Nephron progenitor cell (in vitro differentiated cells): ENCODE measurements around the gene ERC1.
"Not testable (repeated sequence)": the region's sequence is repeated elsewhere in the genome, so short reads cannot be mapped to it uniquely, and the experiment has no call there.

Experiments
- DNase-seq: peaks from one replicate; pipeline ENCODE4 v3.0.0; 2021
- H3K27ac Mint-ChIP-seq: 2 replicates; pipeline ENCODE4 v1.8.0; 2021; ENCODE audit warnings: mild to moderate bottlenecking, moderate library complexity, mixed read lengths
- H3K27me3 Mint-ChIP-seq: 2 replicates; pipeline ENCODE4 v1.8.0; 2021; ENCODE audit warnings: mild to moderate bottlenecking, low read depth, mixed read lengths; ENCODE audit not compliant: poor library complexity
- H3K36me3 Mint-ChIP-seq: 2 replicates; pipeline ENCODE4 v1.8.0; 2021; ENCODE audit warnings: low read depth, mixed read lengths
- H3K4me1 Mint-ChIP-seq: 2 replicates; pipeline ENCODE4 v1.8.0; 2021; ENCODE audit warnings: mixed read lengths
- H3K4me3 Mint-ChIP-seq: 2 replicates; pipeline ENCODE4 v1.8.0; 2021; ENCODE audit warnings: mild to moderate bottlenecking, moderate library complexity, mixed read lengths
- H3K9me3 Mint-ChIP-seq: 2 replicates; pipeline ENCODE4 v1.8.0; 2021; ENCODE audit warnings: mild to moderate bottlenecking, moderate library complexity, mixed read lengths
- TF ChIP-seq, protein P1 (sequence below): fragments of 200-600 bp; sonication (generic); IDR thresholded peaks from 2 replicates; pipeline ENCODE4 v1.5.0; 2021; ENCODE audit warnings: antibody characterized with exemption

The ERC1 gene

GRCh38 chr12:1203735-1204019, 212.7 kb downstream of the ERC1 start:
- Mint-ChIP-seq H3K4me1 (peaks cover 5% of the 10 kb centered on the region), H3K27ac (no peak overlapping the region), H3K9me3 (peaks cover 13% of the 10 kb centered on the region), H3K27me3 (peaks cover 2% of the 10 kb centered on the region), H3K36me3 (peaks cover 27% of the 10 kb centered on the region), H3K4me3 (no peak overlapping the region)
- DNase-seq, result no peak
- TF ChIP-seq, protein P1, sequence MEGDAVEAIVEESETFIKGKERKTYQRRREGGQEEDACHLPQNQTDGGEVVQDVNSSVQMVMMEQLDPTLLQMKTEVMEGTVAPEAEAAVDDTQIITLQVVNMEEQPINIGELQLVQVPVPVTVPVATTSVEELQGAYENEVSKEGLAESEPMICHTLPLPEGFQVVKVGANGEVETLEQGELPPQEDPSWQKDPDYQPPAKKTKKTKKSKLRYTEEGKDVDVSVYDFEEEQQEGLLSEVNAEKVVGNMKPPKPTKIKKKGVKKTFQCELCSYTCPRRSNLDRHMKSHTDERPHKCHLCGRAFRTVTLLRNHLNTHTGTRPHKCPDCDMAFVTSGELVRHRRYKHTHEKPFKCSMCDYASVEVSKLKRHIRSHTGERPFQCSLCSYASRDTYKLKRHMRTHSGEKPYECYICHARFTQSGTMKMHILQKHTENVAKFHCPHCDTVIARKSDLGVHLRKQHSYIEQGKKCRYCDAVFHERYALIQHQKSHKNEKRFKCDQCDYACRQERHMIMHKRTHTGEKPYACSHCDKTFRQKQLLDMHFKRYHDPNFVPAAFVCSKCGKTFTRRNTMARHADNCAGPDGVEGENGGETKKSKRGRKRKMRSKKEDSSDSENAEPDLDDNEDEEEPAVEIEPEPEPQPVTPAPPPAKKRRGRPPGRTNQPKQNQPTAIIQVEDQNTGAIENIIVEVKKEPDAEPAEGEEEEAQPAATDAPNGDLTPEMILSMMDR, result no peak

GRCh38 chr12:1204581-1205121, 213.6 kb downstream of the ERC1 start:
- H3K4me1 Mint-ChIP-seq, result peaks cover 11% of the 10 kb centered on the region
- DNase-seq, result no peak
- H3K27me3 Mint-ChIP-seq, result peaks cover 2% of the 10 kb centered on the region
- TF ChIP-seq, protein P1, result no peak
- H3K36me3 Mint-ChIP-seq, result peaks cover 22% of the 10 kb centered on the region
- no peak overlapping the region for H3K27ac Mint-ChIP-seq
- H3K9me3 Mint-ChIP-seq, result peaks cover 8% of the 10 kb centered on the region
- H3K4me3 Mint-ChIP-seq, result no peak overlapping the region

GRCh38 chr12:1205512-1206060, 214.6 kb downstream of the ERC1 start:
- Mint-ChIP-seq H3K36me3 (peaks cover 19% of the 10 kb centered on the region), H3K4me3 (no peak overlapping the region), H3K27ac (peak overlapping the region; percentile 47), H3K27me3 (peaks cover 1% of the 10 kb centered on the region), H3K9me3 (no peaks in the 10 kb centered on the region), H3K4me1 (peaks cover 20% of the 10 kb centered on the region)
- TF ChIP-seq, protein P1, result no peak
- DNase-seq, result no peak

DNA sequence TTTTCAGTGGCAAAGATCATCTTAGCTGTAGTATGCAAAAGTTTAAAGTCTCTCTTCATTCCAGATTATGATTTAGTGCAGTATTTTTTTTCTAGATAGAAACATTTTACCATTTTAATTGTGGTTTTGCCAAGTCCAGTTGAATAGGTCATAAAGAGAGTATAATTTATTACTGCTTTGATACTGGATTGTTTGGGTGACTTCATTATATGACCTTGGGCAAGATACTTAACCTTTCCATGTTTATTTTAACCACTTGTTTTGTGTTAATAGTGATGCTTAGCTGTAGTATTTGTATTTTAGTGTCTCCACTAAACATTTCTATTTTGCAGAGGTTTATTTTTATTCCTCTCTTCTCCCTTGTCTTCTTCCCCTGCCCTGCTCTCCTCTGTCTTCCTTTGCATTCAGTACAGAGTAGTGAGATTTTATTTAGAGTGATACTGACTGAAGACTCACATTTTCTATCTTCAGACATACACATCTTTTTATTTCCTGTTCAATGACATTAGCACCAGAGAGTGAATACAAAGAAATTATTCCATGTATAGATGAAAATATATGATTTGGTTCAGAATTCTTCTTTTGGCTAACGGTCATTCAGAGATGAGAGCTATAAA, 215.2 kb downstream of the ERC1 start:
- Mint-ChIP-seq H3K27ac (peak overlapping the region; percentile 18), H3K36me3 (peaks cover 15% of the 10 kb centered on the region), H3K27me3 (no peaks in the 10 kb centered on the region), H3K4me1 (peaks cover 21% of the 10 kb centered on the region), H3K9me3 (no peaks in the 10 kb centered on the region), H3K4me3 (peak overlapping the region; percentile 9)
- TF ChIP-seq, protein P1, result no peak
- DNase-seq, result no peak

- H3K27ac Mint-ChIP-seq, result no peak overlapping the region
- H3K9me3 Mint-ChIP-seq, result no peaks in the 10 kb centered on the region
- peaks cover 15% of the 10 kb centered on the region for H3K36me3 Mint-ChIP-seq
- peaks cover 24% of the 10 kb centered on the region for H3K4me1 Mint-ChIP-seq
- no peak overlapping the region for H3K4me3 Mint-ChIP-seq
- H3K27me3 Mint-ChIP-seq, result no peaks in the 10 kb centered on the region
- TF ChIP-seq, protein P1, result no peak
- no peak for DNase-seq
Measured at GRCh38 chr12:1207276-1207675, 216.3 kb downstream of the ERC1 start.

GRCh38 chr12:1208719-1209118, 217.7 kb downstream of the ERC1 start:
- H3K27me3 Mint-ChIP-seq, H3K4me3 Mint-ChIP-seq: not testable (repeated sequence)
- peaks cover 20% of the 10 kb centered on the region for H3K36me3 Mint-ChIP-seq

More at GRCh38 chr12:1208719-1209118, 217.7 kb downstream of the ERC1 start:
- H3K9me3 Mint-ChIP-seq, DNase-seq, H3K27ac Mint-ChIP-seq: not testable (repeated sequence)
- H3K4me1 Mint-ChIP-seq, result peaks cover 35% of the 10 kb centered on the region
